Smooth muscle cell (in vitro differentiated cells): ENCODE results near the gene GRIK5. TPM values are rescaled to one million over a fixed set of nuclear protein-coding genes. Genes with fewer than 3 reads are reported as not detected.

Experiments used
- DNase-seq: peaks from one replicate; lab custom pipeline; 2025; ENCODE audit not compliant: unreplicated experiment; lab: John Stamatoyannopoulos, UW
- H2AFZ ChIP-seq: fragments of 200-600 bp; sonication (generic); 2 replicates; pipeline ENCODE4 v1.6.0; 2016; ENCODE audit warnings: antibody characterized with exemption, low read depth, mild to moderate bottlenecking
- H3F3A ChIP-seq: fragments of 200-600 bp; sonication (generic); 2 replicates; pipeline ENCODE4 v1.6.0; 2017; ENCODE audit warnings: antibody characterized with exemption, low read depth
- H3K27ac ChIP-seq: fragments of 200-600 bp; sonication (generic); 2 replicates; pipeline ENCODE4 v1.5.1; 2016; ENCODE audit warnings: low read depth, mild to moderate bottlenecking
- H3K27me3 ChIP-seq: fragments of 200-600 bp; sonication (generic); 2 replicates; pipeline ENCODE4 v1.6.1; 2016; ENCODE audit warnings: low read depth, mild to moderate bottlenecking
- H3K36me3 ChIP-seq: fragments of 200-600 bp; sonication (generic); 2 replicates; pipeline ENCODE4 v1.5.1; 2016; ENCODE audit warnings: low read depth
- H3K4me1 ChIP-seq: fragments of 200-600 bp; sonication (generic); 2 replicates; pipeline ENCODE4 v1.5.1; 2016; ENCODE audit warnings: low read depth
- H3K4me2 ChIP-seq: fragments of 200-600 bp; sonication (generic); 2 replicates; pipeline ENCODE4 v1.6.0; 2016; ENCODE audit warnings: mild to moderate bottlenecking
- H3K4me3 ChIP-seq: fragments of 200-600 bp; sonication (generic); 2 replicates; pipeline ENCODE4 v1.5.1; 2016; ENCODE audit warnings: mild to moderate bottlenecking
- H3K79me2 ChIP-seq: fragments of 200-600 bp; sonication (generic); 2 replicates; pipeline ENCODE4 v1.6.0; 2016; ENCODE audit warnings: low read depth, mild to moderate bottlenecking
- H3K9ac ChIP-seq: fragments of 200-600 bp; sonication (generic); 2 replicates; pipeline ENCODE4 v1.6.0; 2016; ENCODE audit warnings: low read depth
- H3K9me3 ChIP-seq: fragments of 200-600 bp; sonication (generic); replicated peaks from 2 replicates; pipeline ENCODE4 v1.5.1; 2016; ENCODE audit warnings: low read depth
- H4K20me1 ChIP-seq: fragments of 200-600 bp; sonication (generic); 2 replicates; pipeline ENCODE4 v1.6.0; 2016; ENCODE audit warnings: low read depth
- CTCF ChIP-seq: fragments of 200-600 bp; sonication (generic); IDR thresholded peaks from 2 replicates; pipeline ENCODE4 v1.5.1; 2017; ENCODE audit warnings: borderline replicate concordance, mild to moderate bottlenecking, antibody characterized with exemption; ENCODE audit not compliant: insufficient read depth, poor library complexity, severe bottlenecking
- WGBS: methylation state at CpG from one replicate; pipeline ENCODE4 v1.1.7; 2016; ENCODE audit warnings: low lambda C conversion rate; 5-methylcytosine and 5-hydroxymethylcytosine counted together
- polyA plus RNA-seq: library from polyadenylated mRNA; unstranded; fragments of >200 nt; fragmentation: Nextera tagmentation; extraction: Ambion mirVana; gene quantifications from 2 replicates; pipeline ENCODE4 v1.2.1, GENCODE V29; 2016
- total RNA-seq: library from RNA; depleted of rRNA; stranded (reverse); fragments of >200 nt; gene quantifications from 2 replicates; pipeline ENCODE4 v1.2.3, GENCODE V29; 2014

GRIK5 gene
- total and polyA plus RNA-seq, 2 experiments from 2014 or later, result 0.67 to 2.0 TPM

GRCh38 chr19:41957838-41958366 is 112.1 kb downstream of the GRIK5 start:
- no peak overlapping the region for H2AFZ ChIP-seq
- peaks cover 23% of the 10 kb centered on the region for H4K20me1 ChIP-seq
- no peak for DNase-seq

GRCh38 chr19:41957161-41957837 is 112.7 kb downstream of the GRIK5 start:
- no peak for DNase-seq
- Histone ChIP-seq H3K9me3 (no peaks in the 10 kb centered on the region), H3K27ac (no peak overlapping the region), H3F3A (no peaks in the 10 kb centered on the region), H4K20me1 (peaks cover 23% of the 10 kb centered on the region), H3K4me2 (peak overlapping the region; percentile 87), H3K36me3 (no peaks in the 10 kb centered on the region), H2AFZ (no peak overlapping the region), H3K9ac (no peak overlapping the region), H3K27me3 (no peaks in the 10 kb centered on the region), H3K79me2 (no peaks in the 10 kb centered on the region), H3K4me1 (peaks cover 5% of the 10 kb centered on the region), H3K4me3 (no peak overlapping the region)
- no peak for TF ChIP-seq CTCF
- WGBS, result 94% methylated on average over 9 of the region's 11 CpGs

More at GRCh38 chr19:41957838-41958366, 112.1 kb downstream of the GRIK5 start:
- TF ChIP-seq CTCF, result peak; percentile 78
- Histone ChIP-seq H3K27ac (peak overlapping the region; percentile 85), H3K4me3 (peak overlapping the region; percentile 75), H3K79me2 (no peaks in the 10 kb centered on the region), H3F3A (no peaks in the 10 kb centered on the region), H3K4me2 (peak overlapping the region; percentile 87), H3K27me3 (no peaks in the 10 kb centered on the region), H3K9me3 (no peaks in the 10 kb centered on the region), H3K36me3 (no peaks in the 10 kb centered on the region), H3K9ac (peak overlapping the region; percentile 94), H3K4me1 (peaks cover 5% of the 10 kb centered on the region)
- 12% methylated on average over 10 of the region's 10 CpGs for WGBS

- no peak overlapping the region for H3K9ac ChIP-seq
- H3K4me3 ChIP-seq, result no peak overlapping the region
- H2AFZ ChIP-seq, result no peak overlapping the region
- H3K27me3 ChIP-seq, result no peaks in the 10 kb centered on the region
- DNase-seq, result no peak
- 95% methylated on average over 12 of the region's 13 CpGs for WGBS
- H4K20me1 ChIP-seq, result peaks cover 23% of the 10 kb centered on the region
- TF ChIP-seq CTCF, result no peak
- H3F3A ChIP-seq, result no peaks in the 10 kb centered on the region
- peaks cover 5% of the 10 kb centered on the region for H3K4me1 ChIP-seq
- no peaks in the 10 kb centered on the region for H3K79me2 ChIP-seq
- H3K36me3 ChIP-seq, result no peaks in the 10 kb centered on the region
- no peak overlapping the region for H3K4me2 ChIP-seq
- H3K27ac ChIP-seq, result no peak overlapping the region
- H3K9me3 ChIP-seq, result no peaks in the 10 kb centered on the region
These were observed 113.4 kb downstream of the GRIK5 start for GRCh38 chr19:41956621-41957020.

- H3K4me1 ChIP-seq, result peaks cover 5% of the 10 kb centered on the region
- H3K4me3 ChIP-seq, result no peak overlapping the region
- WGBS, result 82% methylated on average over 7 of the region's 7 CpGs
- H3K27me3 ChIP-seq, result no peaks in the 10 kb centered on the region
- no peaks in the 10 kb centered on the region for H3K79me2 ChIP-seq
- H3F3A ChIP-seq, result no peaks in the 10 kb centered on the region
- H3K27ac ChIP-seq, result no peak overlapping the region
- H3K4me2 ChIP-seq, result no peak overlapping the region
- H4K20me1 ChIP-seq, result peaks cover 23% of the 10 kb centered on the region
- no peak overlapping the region for H2AFZ ChIP-seq
- DNase-seq, result no peak
- no peak overlapping the region for H3K9ac ChIP-seq
- TF ChIP-seq CTCF, result no peak
- H3K36me3 ChIP-seq, result no peaks in the 10 kb centered on the region
- H3K9me3 ChIP-seq, result no peaks in the 10 kb centered on the region
These were observed 114.5 kb downstream of the GRIK5 start for GRCh38 chr19:41955521-41955920.
